Esophagus (tissue), 2 donors: ENCODE measurements around the gene CDKL1. TPM values are rescaled to one million over a fixed set of nuclear protein-coding genes. Genes with fewer than 3 reads are reported as not detected.

ENCODE experiments used
- H3K27ac ChIP-seq, 2 donors: one replicate each; pipeline ENCODE4 v1.5.1; 2013; ENCODE audit warnings: low read depth in 2 of 2, mild to moderate bottlenecking in 2 of 2, inconsistent platforms in 1 of 2, low read length in 1 of 2, moderate library complexity in 1 of 2
- H3K27me3 ChIP-seq, 2 donors: one replicate each; pipeline ENCODE4 v1.6.1; 2013; ENCODE audit warnings: low read length in 2 of 2, control low read depth in 1 of 2, mild to moderate bottlenecking in 1 of 2; ENCODE audit not compliant: insufficient read depth in 2 of 2, control insufficient read depth in 1 of 2
- H3K36me3 ChIP-seq, 2 donors: one replicate each; pipeline ENCODE4 v1.6.1; 2013; ENCODE audit warnings: low read length in 1 of 2; ENCODE audit not compliant: control insufficient read depth in 2 of 2, insufficient read depth in 2 of 2
- H3K4me1 ChIP-seq, 2 donors: one replicate each; pipeline ENCODE4 v1.6.1; 2013; ENCODE audit warnings: low read length in 1 of 2; ENCODE audit not compliant: control insufficient read depth in 2 of 2, insufficient read depth in 2 of 2
- H3K4me3 ChIP-seq, 2 donors: one replicate each; pipeline ENCODE4 v1.5.1; 2013; ENCODE audit warnings: low read length in 2 of 2, mild to moderate bottlenecking in 2 of 2, low read depth in 1 of 2, moderate library complexity in 1 of 2
- H3K9me3 ChIP-seq, 2 donors: one replicate each; pipeline ENCODE4 v1.6.1; 2013; ENCODE audit warnings: mild to moderate bottlenecking in 2 of 2, low read depth in 1 of 2, low read length in 1 of 2, moderate library complexity in 1 of 2; ENCODE audit not compliant: control insufficient read depth in 2 of 2, insufficient read depth in 1 of 2
- WGBS, 2 donors: extraction: QIAGEN DNeasy Blood & Tissue Kit; methylation state at CpG; one replicate each; pipeline ENCODE4 v1.1.7; 2013; 5-methylcytosine and 5-hydroxymethylcytosine counted together
- polyA plus RNA-seq, 2 donors: library from polyadenylated mRNA; stranded (reverse); fragments of 200-250 nt; gene quantifications; one replicate each; pipeline ENCODE4 v1.2.3, GENCODE V29; 2013
- donor health status: healthy with polysubstance abuse.
- donor health status: Bipolar disorder and iron deficiency.

Gene CDKL1
- polyA plus RNA-seq, 2 donors: 1.6 to 1.7 TPM

DNA sequence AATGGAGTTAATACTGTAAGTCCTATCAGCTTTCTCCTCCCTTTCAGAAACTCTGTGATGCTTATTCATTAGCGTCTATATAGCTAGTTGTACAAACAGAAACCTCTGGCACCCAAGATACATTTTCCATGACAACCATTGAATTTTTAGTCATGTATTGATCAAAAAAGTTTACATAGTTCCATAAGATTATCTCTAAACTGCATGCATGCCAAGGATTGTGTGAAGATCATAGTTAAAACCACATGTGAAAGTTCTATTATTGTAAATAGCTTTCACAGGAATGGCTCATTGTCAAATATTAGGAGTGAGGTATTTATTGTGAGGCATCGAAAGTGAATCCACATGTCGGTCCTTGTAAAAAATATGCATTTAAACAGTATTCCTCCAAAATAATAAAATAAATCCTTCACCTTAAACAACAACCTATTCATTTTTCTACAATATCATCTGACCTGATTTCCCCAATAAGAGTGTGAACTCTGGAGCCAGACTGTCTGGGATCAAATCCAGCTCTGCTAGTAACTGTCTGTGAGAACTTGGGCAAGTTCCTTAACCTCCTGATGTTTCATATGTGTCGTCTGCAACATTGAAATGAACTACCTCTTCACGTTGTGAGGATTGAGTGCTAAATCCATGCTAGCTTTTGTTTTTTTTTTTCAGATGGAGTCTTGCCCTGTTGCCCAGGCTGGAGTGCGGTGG is 10.6 kb upstream of the CDKL1 start:
- no peak overlapping the region for H3K4me3 ChIP-seq
- no peaks in the 10 kb centered on the region for H3K9me3 ChIP-seq
- WGBS, 2 donors: 51 to 52% methylated on average over 6 of the region's 6 CpGs
- no peak overlapping the region for H3K27ac ChIP-seq
- H3K36me3 ChIP-seq: no peaks in the 10 kb centered on the region
- no peaks in the 10 kb centered on the region for H3K27me3 ChIP-seq
- H3K4me1 ChIP-seq: no peaks in the 10 kb centered on the region

DNA sequence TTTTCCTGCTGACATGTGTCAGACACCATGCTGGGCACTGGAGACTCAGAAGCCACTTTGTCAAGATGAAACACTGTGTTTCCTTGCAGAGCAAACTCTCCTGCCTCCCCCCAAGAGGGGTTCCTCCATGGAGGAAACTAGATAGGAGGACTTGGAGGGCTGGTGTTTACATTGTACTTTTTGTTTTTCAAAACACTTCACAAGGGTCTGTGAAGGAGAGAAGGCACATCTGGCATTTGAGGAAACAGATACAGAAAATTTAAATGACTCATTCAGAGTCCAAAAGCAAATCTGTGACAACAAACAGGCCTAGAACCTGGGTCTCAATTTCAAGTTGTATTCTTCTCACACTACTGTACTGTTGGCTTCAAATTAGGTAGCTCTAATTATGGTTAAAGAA is 6.7 kb upstream of the CDKL1 start:
- peak overlapping the region in 1 of 2 donors; percentile 4 for H3K27ac ChIP-seq
- H3K4me3 ChIP-seq: no peak overlapping the region
- H3K36me3 ChIP-seq: no peaks in the 10 kb centered on the region
- H3K9me3 ChIP-seq: no peaks in the 10 kb centered on the region
- H3K27me3 ChIP-seq: no peaks in the 10 kb centered on the region
- no peaks in the 10 kb centered on the region for H3K4me1 ChIP-seq

DNA sequence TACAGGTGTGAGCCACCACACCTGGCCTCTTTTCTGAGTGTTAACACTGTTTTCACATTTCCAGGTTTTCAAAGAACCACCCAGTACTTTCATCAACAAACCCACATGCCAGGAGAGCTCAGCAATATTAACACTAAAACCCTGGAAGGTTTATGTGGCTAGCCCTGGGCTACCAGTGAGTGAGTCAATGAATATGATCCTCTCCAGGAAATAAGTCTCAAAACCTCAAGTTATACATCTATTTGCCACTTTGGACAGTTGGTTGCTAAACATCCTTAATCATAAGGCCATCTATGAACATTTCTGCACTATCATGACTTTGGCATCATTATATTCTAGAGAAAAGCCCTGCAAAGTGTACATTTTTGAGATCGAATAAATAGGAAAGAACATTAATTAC is 6.3 kb upstream of the CDKL1 start:
- Histone ChIP-seq H3K27ac (no peak overlapping the region), H3K27me3 (no peaks in the 10 kb centered on the region), H3K36me3 (no peaks in the 10 kb centered on the region), H3K4me3 (no peak overlapping the region), H3K4me1 (no peaks in the 10 kb centered on the region), H3K9me3 (no peaks in the 10 kb centered on the region)
- WGBS, 2 donors: 65 to 70% methylated on average over 1 of the region's 1 CpG

DNA sequence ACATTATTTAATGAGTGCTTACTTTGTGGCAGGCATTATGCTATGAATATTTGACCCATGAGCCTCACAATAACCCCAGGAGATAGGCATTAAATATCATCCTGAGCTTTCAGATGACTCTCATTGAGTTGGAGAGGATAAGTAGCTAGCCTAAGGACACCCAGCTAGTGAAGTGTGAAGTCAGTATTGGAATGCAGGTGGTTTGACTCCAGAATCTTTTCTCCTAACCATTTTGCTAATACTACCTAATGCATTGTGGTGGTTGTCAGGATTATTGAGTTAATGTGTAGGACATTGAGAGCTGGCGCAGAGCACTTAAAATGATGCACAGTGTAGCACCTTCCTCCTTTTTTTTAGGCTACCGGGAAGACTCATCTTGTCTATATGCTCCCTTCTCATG is 3.8 kb upstream of the CDKL1 start:
- H3K27me3 ChIP-seq: no peaks in the 10 kb centered on the region
- H3K36me3 ChIP-seq: no peaks in the 10 kb centered on the region
- no peak overlapping the region for H3K27ac ChIP-seq
- peaks cover 0 to 3% of the 10 kb centered on the region in 2 donors for H3K4me1 ChIP-seq
- no peaks in the 10 kb centered on the region for H3K9me3 ChIP-seq
- 98 to 100% methylated on average over 2 of the region's 2 CpGs for WGBS, 2 donors
- H3K4me3 ChIP-seq: no peak overlapping the region

DNA sequence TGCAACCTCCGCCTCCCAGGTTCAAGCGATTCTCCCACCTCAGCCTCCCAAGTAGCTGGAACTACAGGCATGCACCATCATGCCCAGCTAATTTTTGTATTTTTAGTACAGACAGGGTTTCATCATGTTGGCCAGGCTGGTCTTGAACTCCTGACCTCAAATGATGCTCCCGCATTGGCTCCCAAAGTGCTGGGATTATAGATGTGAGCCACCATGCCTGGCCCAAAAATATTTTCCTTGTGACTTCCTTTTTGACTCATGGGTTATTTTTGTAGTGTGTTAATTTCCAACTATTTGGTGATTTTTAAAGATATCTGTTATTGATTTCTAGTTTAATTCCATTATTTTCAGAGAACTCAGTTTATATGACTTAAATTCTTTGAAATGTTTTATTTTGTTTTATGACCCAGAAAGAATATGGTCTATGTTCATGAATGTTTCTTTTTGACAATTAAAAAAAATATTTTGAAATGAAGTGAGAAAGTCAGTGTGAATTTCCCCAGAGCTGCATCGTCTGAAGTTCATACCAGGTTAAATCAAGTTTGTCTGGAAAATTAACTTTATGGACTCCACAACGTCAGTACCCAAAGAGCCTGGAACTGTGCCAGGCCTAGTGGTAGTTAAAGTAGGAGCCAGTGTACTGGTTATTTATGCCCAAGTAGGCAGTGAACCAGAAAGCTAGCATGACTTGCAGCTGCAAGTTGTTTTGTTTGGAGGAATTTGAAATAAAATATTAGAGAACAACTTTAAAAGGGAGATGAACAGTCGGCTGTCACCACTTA is 2.8 kb upstream of the CDKL1 start:
- no peaks in the 10 kb centered on the region for H3K9me3 ChIP-seq
- 51 to 53% methylated on average over 6 of the region's 6 CpGs for WGBS, 2 donors
- H3K4me3 ChIP-seq: no peak overlapping the region
- H3K27ac ChIP-seq: no peak overlapping the region
- H3K36me3 ChIP-seq: no peaks in the 10 kb centered on the region
- peaks cover 0 to 3% of the 10 kb centered on the region in 2 donors for H3K4me1 ChIP-seq
- H3K27me3 ChIP-seq: no peaks in the 10 kb centered on the region

DNA sequence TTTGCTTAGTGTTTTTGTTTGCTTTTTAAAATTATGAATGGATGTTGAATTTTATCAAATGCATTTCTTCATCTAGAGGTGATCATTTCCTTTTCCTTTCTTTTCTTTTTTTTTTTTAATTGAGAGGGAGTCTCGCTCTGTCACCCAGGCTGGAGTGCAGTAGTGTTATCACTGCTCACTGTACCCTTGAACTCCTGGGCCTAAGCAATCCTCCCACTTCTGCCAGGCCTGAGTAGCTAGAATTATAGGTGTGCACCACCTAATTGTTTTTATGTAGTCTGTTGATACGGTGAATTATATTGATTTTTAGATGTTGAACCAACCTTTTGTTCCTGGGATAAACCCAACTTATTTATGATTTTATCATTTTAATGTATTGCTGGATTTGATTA is 1.5 kb upstream of the CDKL1 start:
- Histone ChIP-seq H3K27ac (no peak overlapping the region), H3K4me1 (peaks cover 0 to 3% of the 10 kb centered on the region in 2 donors), H3K4me3 (no peak overlapping the region), H3K36me3 (no peaks in the 10 kb centered on the region), H3K9me3 (no peaks in the 10 kb centered on the region), H3K27me3 (no peaks in the 10 kb centered on the region)
- WGBS, 2 donors: 79 to 91% methylated on average over 2 of the region's 2 CpGs

DNA sequence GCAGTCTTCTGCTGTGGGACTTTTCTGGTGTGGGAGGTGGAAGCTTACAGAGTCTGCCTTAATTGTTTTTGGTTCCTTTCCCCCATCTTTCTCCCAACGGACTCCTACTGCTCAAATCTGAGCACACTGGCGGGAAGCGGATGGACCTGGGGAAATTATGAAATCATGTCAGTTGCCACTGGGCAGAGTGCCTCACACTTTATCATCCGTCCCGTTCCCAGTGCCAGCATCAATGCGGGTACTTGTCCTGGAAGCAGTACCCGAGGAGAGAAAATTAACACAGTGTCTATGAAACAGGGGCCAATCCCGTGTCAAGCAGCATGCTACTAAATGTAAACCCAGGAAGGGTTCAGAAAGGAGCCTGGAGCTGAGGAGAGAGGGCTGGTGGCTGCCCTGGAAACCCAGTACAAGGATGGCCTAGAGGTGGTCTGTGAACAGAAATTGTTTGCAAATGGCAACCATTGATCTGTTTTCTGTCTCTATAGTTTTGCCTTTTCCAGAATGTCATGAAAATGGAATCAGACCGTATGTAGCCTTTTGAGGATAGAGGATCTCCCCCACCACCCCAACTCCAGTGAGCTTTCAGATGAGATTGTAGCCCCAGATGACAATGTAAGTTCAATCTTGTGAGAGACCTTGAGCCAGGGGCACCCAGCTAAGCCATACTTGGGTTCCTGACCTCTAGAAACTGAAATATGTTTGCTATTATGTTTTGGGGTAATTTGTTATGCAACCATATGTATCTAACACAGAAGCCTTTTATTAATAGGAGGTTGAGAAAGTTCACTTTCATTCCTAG is 908 bp upstream of the CDKL1 start:
- Histone ChIP-seq H3K4me1 (peaks cover 0 to 3% of the 10 kb centered on the region in 2 donors), H3K4me3 (peak overlapping the region; percentile 58 to 68), H3K9me3 (no peaks in the 10 kb centered on the region), H3K36me3 (no peaks in the 10 kb centered on the region), H3K27me3 (no peaks in the 10 kb centered on the region), H3K27ac (peak overlapping the region; percentile 84)
- WGBS, 2 donors: 17 to 29% methylated on average over 9 of the region's 9 CpGs

DNA sequence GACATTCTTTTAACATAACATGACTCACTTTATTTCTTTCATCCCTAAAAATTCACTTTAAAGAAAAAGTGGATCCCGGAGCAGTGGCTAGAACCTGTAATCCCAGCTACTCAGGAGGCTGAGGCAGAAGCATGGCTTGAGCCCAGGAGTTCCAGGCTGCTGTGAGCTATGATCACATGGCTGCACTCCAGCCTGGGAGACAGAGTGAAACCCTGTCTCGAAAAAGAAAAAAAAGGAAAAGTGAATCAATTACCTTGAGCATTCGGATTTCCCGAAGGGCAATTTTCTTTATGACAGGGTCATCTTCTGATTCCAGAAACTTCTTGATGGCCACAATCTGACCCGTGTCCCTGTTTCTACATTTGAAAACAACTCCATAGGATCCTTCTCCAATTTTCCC is 1.2 kb downstream of the CDKL1 start:
- H3K4me1 ChIP-seq: peaks cover 0 to 3% of the 10 kb centered on the region in 2 donors

DNA sequence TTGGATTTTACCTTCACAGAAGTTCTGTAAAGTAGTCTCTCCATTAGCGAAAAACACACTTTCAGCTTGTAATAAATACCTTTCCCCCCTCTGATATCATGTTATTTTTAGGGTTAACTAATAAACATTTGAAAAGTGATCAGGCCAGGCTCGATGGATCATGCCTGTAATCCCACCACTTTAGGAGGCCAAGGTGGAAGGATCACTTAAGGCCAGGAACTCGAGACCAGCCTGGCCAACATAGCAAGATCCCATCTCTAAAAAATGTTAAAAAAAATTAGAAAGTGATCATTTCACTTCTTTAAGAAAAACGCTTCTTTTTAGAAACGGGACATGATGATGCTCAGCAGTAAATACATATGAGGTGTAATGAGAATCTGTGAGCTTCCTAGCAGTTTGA is 2.0 kb downstream of the CDKL1 start:
- Histone ChIP-seq H3K36me3 (no peaks in the 10 kb centered on the region), H3K27ac (no peak overlapping the region), H3K4me3 (no peak overlapping the region), H3K4me1 (peaks cover 0 to 5% of the 10 kb centered on the region in 2 donors), H3K9me3 (no peaks in the 10 kb centered on the region), H3K27me3 (no peaks in the 10 kb centered on the region)
- 93 to 94% methylated on average over 5 of the region's 5 CpGs for WGBS, 2 donors

More for the DNA sequence above, 1.2 kb downstream of the CDKL1 start:
- H3K36me3 ChIP-seq: no peaks in the 10 kb centered on the region
- H3K27ac ChIP-seq: peak overlapping the region in 1 of 2 donors; percentile 16
- no peaks in the 10 kb centered on the region for H3K27me3 ChIP-seq
- no peaks in the 10 kb centered on the region for H3K9me3 ChIP-seq
- WGBS, 2 donors: 53 to 54% methylated on average over 5 of the region's 5 CpGs
- H3K4me3 ChIP-seq: peak overlapping the region in 1 of 2 donors; percentile 68
